ENCODE measurements around the gene HSH2D. TPM values are rescaled to one million over a fixed set of nuclear protein-coding genes. Genes with fewer than 3 reads are reported as not detected.

HSH2D gene
- total RNA-seq, 2 experiments from 2014 or later = 72.5 to 80.6 TPM

- Mint-ChIP-seq H3K27me3 (no peaks in the 10 kb centered on the region), H3K36me3 (peaks cover 31% of the 10 kb centered on the region), H3K9me3 (no peaks in the 10 kb centered on the region), H3K4me3 (peak overlapping the region; percentile 99), H3K27ac (peak overlapping the region; percentile 75), H3K4me1 (peaks cover 44% of the 10 kb centered on the region)
- DNase-seq (no peak), ATAC-seq (ENCODE audit: low read depth) (no peak)
- POLR2A ChIA-PET = interaction anchor here (1.5 to 3.7 kb wide), 2 partner anchors 8 to 29 kb away, joined by 4 to 30 read pairs; no protein-coding TSS in a partner anchor
Observed at GRCh38 chr19:16146112-16146511, 2.6 kb downstream of the HSH2D start.

GRCh38 chr19:16148443-16149229 lies 5.2 kb downstream of the HSH2D start:
- Mint-ChIP-seq H3K4me1 (peaks cover 35% of the 10 kb centered on the region), H3K4me3 (peak overlapping the region; percentile 55)
- POLR2A ChIA-PET = interaction anchor here (1.8 to 4.8 kb wide), 3 partner anchors 8 to 12 kb away, joined by 6 to 31 read pairs (median 11); no protein-coding TSS in a partner anchor

GRCh38 chr19:16153582-16154336 lies 10.3 kb downstream of the HSH2D start:
- Mint-ChIP-seq H3K9me3 (no peaks in the 10 kb centered on the region), H3K27me3 (no peaks in the 10 kb centered on the region), H3K4me1 (peaks cover 37% of the 10 kb centered on the region), H3K27ac (no peak overlapping the region), H3K36me3 (peaks cover 60% of the 10 kb centered on the region), H3K4me3 (no peak overlapping the region)
- POLR2A ChIA-PET = interaction anchor here (0.5 to 4.0 kb wide), 3 partner anchors 9 to 214 kb away, joined by 3 to 30 read pairs (median 3); partner anchors contain the start of gene HSH2D
- DNase-seq (no peak), ATAC-seq (ENCODE audit: low read depth) (no peak)

More at GRCh38 chr19:16148443-16149229, 5.2 kb downstream of the HSH2D start:
- Mint-ChIP-seq H3K9me3 (no peaks in the 10 kb centered on the region), H3K27ac (peak overlapping the region; percentile 78), H3K27me3 (no peaks in the 10 kb centered on the region), H3K36me3 (peaks cover 42% of the 10 kb centered on the region)
- ATAC-seq (ENCODE audit: low read depth) = no peak
- DNase-seq = no peak

- H3K36me3 Mint-ChIP-seq = peaks cover 52% of the 10 kb centered on the region
Observed at GRCh38 chr19:16154557-16154956, 11.1 kb downstream of the HSH2D start.

GRCh38 chr19:16155128-16155527 lies 11.6 kb downstream of the HSH2D start:
- Mint-ChIP-seq H3K27me3 (no peaks in the 10 kb centered on the region), H3K9me3 (no peaks in the 10 kb centered on the region), H3K36me3 (peaks cover 50% of the 10 kb centered on the region), H3K4me1 (peaks cover 26% of the 10 kb centered on the region), H3K4me3 (no peak overlapping the region), H3K27ac (peak overlapping the region; percentile 9)
- DNase-seq (no peak), ATAC-seq (ENCODE audit: low read depth) (no peak)
- POLR2A ChIA-PET = interaction anchor here (1.1 to 4.0 kb wide), 2 partner anchors 11 to 77 kb away, joined by 3 to 30 read pairs; partner anchors contain the start of gene HSH2D

More at GRCh38 chr19:16154557-16154956, 11.1 kb downstream of the HSH2D start:
- POLR2A ChIA-PET = interaction anchor here (1.1 to 4.0 kb wide), 2 partner anchors 10 to 77 kb away, joined by 3 to 30 read pairs; partner anchors contain the start of gene HSH2D
- Mint-ChIP-seq H3K4me1 (peaks cover 29% of the 10 kb centered on the region), H3K4me3 (no peak overlapping the region), H3K9me3 (no peaks in the 10 kb centered on the region), H3K27me3 (no peaks in the 10 kb centered on the region), H3K27ac (peak overlapping the region; percentile 2)
- DNase-seq (no peak), ATAC-seq (ENCODE audit: low read depth) (no peak)

- POLR2A ChIA-PET = interaction anchor here (1.1 to 1.3 kb wide), 4 partner anchors 13 to 86 kb away, joined by 3 to 7 read pairs (median 4); partner anchors contain the start of gene HSH2D
- H3K27me3 Mint-ChIP-seq = no peaks in the 10 kb centered on the region
- H3K36me3 Mint-ChIP-seq = peaks cover 47% of the 10 kb centered on the region
- ATAC-seq (ENCODE audit: low read depth) (no peak), DNase-seq (no peak)
- peak overlapping the region; percentile 42 for H3K27ac Mint-ChIP-seq
- H3K9me3 Mint-ChIP-seq = no peaks in the 10 kb centered on the region
- H3K4me3 Mint-ChIP-seq = no peak overlapping the region
- H3K4me1 Mint-ChIP-seq = peaks cover 33% of the 10 kb centered on the region
Observed at GRCh38 chr19:16156904-16157303, 13.4 kb downstream of the HSH2D start.

- H3K27me3 Mint-ChIP-seq = no peaks in the 10 kb centered on the region
- ATAC-seq (ENCODE audit: low read depth) (no peak), DNase-seq (no peak)
- peaks cover 44% of the 10 kb centered on the region for H3K36me3 Mint-ChIP-seq
- no peaks in the 10 kb centered on the region for H3K9me3 Mint-ChIP-seq
- POLR2A ChIA-PET = interaction anchor here (0.6 to 1.5 kb wide), 6 partner anchors 8 to 316 kb away, joined by 3 to 7 read pairs (median 3); partner anchors contain the start of gene HSH2D
- H3K4me1 Mint-ChIP-seq = peaks cover 34% of the 10 kb centered on the region
- H3K4me3 Mint-ChIP-seq = no peak overlapping the region
- no peak overlapping the region for H3K27ac Mint-ChIP-seq
Observed at GRCh38 chr19:16157601-16158000, 14.1 kb downstream of the HSH2D start.

GRCh38 chr19:16159655-16160054 lies 16.2 kb downstream of the HSH2D start:
- peaks cover 26% of the 10 kb centered on the region for H3K36me3 Mint-ChIP-seq
- H3K27me3 Mint-ChIP-seq = no peaks in the 10 kb centered on the region
- no peak for DNase-seq
- no peaks in the 10 kb centered on the region for H3K9me3 Mint-ChIP-seq
- peaks cover 28% of the 10 kb centered on the region for H3K4me1 Mint-ChIP-seq
- POLR2A ChIA-PET = interaction anchor here (0.7 to 3.6 kb wide), 6 partner anchors 10 to 166 kb away, joined by 3 to 31 read pairs (median 4); partner anchors contain the start of gene HSH2D
- no peak overlapping the region for H3K27ac Mint-ChIP-seq
- ATAC-seq (ENCODE audit: low read depth) = no peak
- no peak overlapping the region for H3K4me3 Mint-ChIP-seq

GRCh38 chr19:16160445-16160942 lies 17.0 kb downstream of the HSH2D start:
- no peak for DNase-seq
- Mint-ChIP-seq H3K4me1 (peaks cover 20% of the 10 kb centered on the region), H3K27me3 (no peaks in the 10 kb centered on the region), H3K36me3 (peaks cover 18% of the 10 kb centered on the region), H3K4me3 (no peak overlapping the region), H3K9me3 (no peaks in the 10 kb centered on the region), H3K27ac (peak overlapping the region; percentile 30)
- POLR2A ChIA-PET = interaction anchor here (0.7 to 3.6 kb wide), 6 partner anchors 11 to 98 kb away, joined by 3 to 31 read pairs (median 5); partner anchors contain the start of gene HSH2D
- ATAC-seq (ENCODE audit: low read depth) = peak; percentile 22

- ATAC-seq (ENCODE audit: low read depth) = peak; percentile 45
- Mint-ChIP-seq H3K9me3 (no peaks in the 10 kb centered on the region), H3K4me3 (no peak overlapping the region), H3K27me3 (no peaks in the 10 kb centered on the region), H3K27ac (peak overlapping the region; percentile 34), H3K4me1 (peaks cover 20% of the 10 kb centered on the region), H3K36me3 (peaks cover 15% of the 10 kb centered on the region)
- POLR2A ChIA-PET = interaction anchor here (1.3 to 3.6 kb wide), 4 partner anchors 12 to 99 kb away, joined by 3 to 31 read pairs (median 4); partner anchors contain the start of gene HSH2D
- no peak for DNase-seq
Observed at GRCh38 chr19:16160943-16161560, 17.6 kb downstream of the HSH2D start.

GRCh38 chr19:16161840-16162239 lies 18.4 kb downstream of the HSH2D start:
- Mint-ChIP-seq H3K9me3 (no peaks in the 10 kb centered on the region), H3K36me3 (peaks cover 9% of the 10 kb centered on the region), H3K27ac (no peak overlapping the region), H3K4me1 (peaks cover 17% of the 10 kb centered on the region), H3K27me3 (no peaks in the 10 kb centered on the region), H3K4me3 (no peak overlapping the region)
- POLR2A ChIA-PET = interaction anchor here (0.6 to 3.6 kb wide), 3 partner anchors 8 to 19 kb away, joined by 3 to 31 read pairs (median 3); partner anchors contain the start of gene HSH2D
- DNase-seq = no peak
- ATAC-seq (ENCODE audit: low read depth) = no peak

- POLR2A ChIA-PET = interaction anchor here (0.7 kb wide), 1 partner anchor 67 kb away, joined by 5 read pairs; no protein-coding TSS in a partner anchor
- H3K27ac Mint-ChIP-seq = no peak overlapping the region
- no peaks in the 10 kb centered on the region for H3K9me3 Mint-ChIP-seq
- peaks cover 20% of the 10 kb centered on the region for H3K4me1 Mint-ChIP-seq
- ATAC-seq (ENCODE audit: low read depth) (no peak), DNase-seq (no peak)
- H3K4me3 Mint-ChIP-seq = no peak overlapping the region
- no peaks in the 10 kb centered on the region for H3K27me3 Mint-ChIP-seq
- H3K36me3 Mint-ChIP-seq = no peaks in the 10 kb centered on the region
Observed at GRCh38 chr19:16164222-16164890, 20.9 kb downstream of the HSH2D start.
